ENCODE results near the gene KLHL22. TPM values are rescaled to one million over a fixed set of nuclear protein-coding genes. Genes with fewer than 3 reads are reported as not detected.

Gene KLHL22
- total and polyA plus RNA-seq, 2 of the 4 experiments (the other 2 are of a cell fraction), result 27.1 to 30.1 TPM

GRCh38 chr22:20533879-20534265 lies 38.3 kb upstream of the KLHL22 start:
- Histone ChIP-seq H2BK15ac (ENCODE audit: low read depth, low read length) (no peak overlapping the region), H4K5ac (ENCODE audit: low read depth, low read length) (no peak overlapping the region), H3K9me3 (ENCODE audit: control insufficient read depth, insufficient read depth, low read length) (no peaks in the 10 kb centered on the region), H3K27ac (ENCODE audit: insufficient read depth, low read length) (0 out of 2 replicates have a peak overlapping the region, but pooled peaks have one; percentile 13), H3K14ac (replicated peaks; ENCODE audit: low read depth, low read length) (peak overlapping the region; percentile 44; the same call in 1 of the 2 replicates), H2AK5ac (ENCODE audit: low read depth, low read length) (peak overlapping the region; percentile 36), H3K9ac (ENCODE audit: low read depth, low read length) (no peak overlapping the region), H3K56ac (ENCODE audit: extremely low read depth, insufficient read depth, low read length) (no peak overlapping the region), H3K27me3 (ENCODE audit: control insufficient read depth, insufficient read depth, low read length) (no peaks in the 10 kb centered on the region), H4K20me1 (ENCODE audit: insufficient read depth, low read length) (peaks cover 72% of the 10 kb centered on the region), H3K18ac (ENCODE audit: low read depth, low read length) (no peak overlapping the region), H3K4me1 (ENCODE audit: control insufficient read depth, insufficient read depth, low read length) (peaks cover 40% of the 10 kb centered on the region), H2BK120ac (ENCODE audit: low read depth, low read length) (no peak overlapping the region), H3K4ac (ENCODE audit: low read depth, low read length) (peak overlapping the region; percentile 58), H4K8ac (ENCODE audit: low read depth in 2 of 2, low read length in 2 of 2) (peak overlapping the region in 1 of 2 experiments; percentile 27; a peak in 1 of 4 replicates), H3K4me2 (ENCODE audit: low read depth, low read length) (no peak overlapping the region), H3K4me3 (ENCODE audit: insufficient read depth, low read depth, low read length) (no peak overlapping the region), H2AK9ac (replicated peaks; ENCODE audit: low read depth, low read length, poor library complexity) (peak overlapping the region; percentile 23), H3K9me1 (ENCODE audit: insufficient read depth, low read length) (peaks cover 46% of the 10 kb centered on the region), H3K79me1 (ENCODE audit: low read depth in 1 of 2, low read length in 2 of 2) (peaks cover 29 to 79% of the 10 kb centered on the region in 2 experiments), H3K36me3 (ENCODE audit: control insufficient read depth, insufficient read depth, low read length) (peaks cover 23% of the 10 kb centered on the region), H2AFZ (replicated peaks; ENCODE audit: low read length, poor library complexity) (peak overlapping the region; percentile 40), H2BK5ac (ENCODE audit: low read depth, low read length, poor library complexity, severe bottlenecking) (peak overlapping the region; percentile 14), H4K91ac (ENCODE audit: insufficient read depth, low read depth, low read length) (no peak overlapping the region), H2BK20ac (ENCODE audit: low read depth, low read length) (no peak overlapping the region), H3K23ac (ENCODE audit: low read depth, low read length) (peak overlapping the region; percentile 11)
- in situ Hi-C loops (cut with MboI; ENCODE audit: low sequenced_read_pairs) (no loop called here), dilution Hi-C loops (cut with HindIII; ENCODE audit: low sequenced_read_pairs, unreplicated experiment) (no loop called here), intact Hi-C loops (cut with micrococcal nuclease) (no loop called here)
- ChIA-PET CTCF (no interaction called here), POLR2A (ENCODE audit: unreplicated experiment) (no interaction called here)
- 100% methylated on average over 1 of the region's 3 CpGs; no CpG with 5 or more reads in 1 of the 2 experiments for WGBS, 2 experiments (ENCODE audit: extremely low coverage in 2 of 2, insufficient read length in 1 of 2)
- no peak for DNase-seq
- BruUV-seq (replicated peaks), result no TSS peak
- no peak for ATAC-seq (ENCODE audit: low read depth)
- no peak for TF ChIP-seq RFX5 (IDR thresholded peaks at IDR 0.05; ENCODE audit: low read depth, low read length)
- TF ChIP-seq, protein P1, sequence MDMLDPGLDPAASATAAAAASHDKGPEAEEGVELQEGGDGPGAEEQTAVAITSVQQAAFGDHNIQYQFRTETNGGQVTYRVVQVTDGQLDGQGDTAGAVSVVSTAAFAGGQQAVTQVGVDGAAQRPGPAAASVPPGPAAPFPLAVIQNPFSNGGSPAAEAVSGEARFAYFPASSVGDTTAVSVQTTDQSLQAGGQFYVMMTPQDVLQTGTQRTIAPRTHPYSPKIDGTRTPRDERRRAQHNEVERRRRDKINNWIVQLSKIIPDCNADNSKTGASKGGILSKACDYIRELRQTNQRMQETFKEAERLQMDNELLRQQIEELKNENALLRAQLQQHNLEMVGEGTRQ (IDR thresholded peaks at IDR 0.05; ENCODE audit: low read depth, low read length), result no peak
- TF ChIP-seq BHLHE40 (IDR thresholded peaks at IDR 0.05; ENCODE audit: low read depth, low read length), result no peak
- no peak for TF ChIP-seq POLR2A (IDR thresholded peaks at IDR 0.05; ENCODE audit: low read depth, low read length)
- TF ChIP-seq RAD21 (IDR thresholded peaks at IDR 0.05; ENCODE audit: low read length), result no peak
- no peak for TF ChIP-seq CEBPB (IDR thresholded peaks at IDR 0.05; ENCODE audit: low read depth, low read length)
- TF ChIP-seq, protein P2, sequence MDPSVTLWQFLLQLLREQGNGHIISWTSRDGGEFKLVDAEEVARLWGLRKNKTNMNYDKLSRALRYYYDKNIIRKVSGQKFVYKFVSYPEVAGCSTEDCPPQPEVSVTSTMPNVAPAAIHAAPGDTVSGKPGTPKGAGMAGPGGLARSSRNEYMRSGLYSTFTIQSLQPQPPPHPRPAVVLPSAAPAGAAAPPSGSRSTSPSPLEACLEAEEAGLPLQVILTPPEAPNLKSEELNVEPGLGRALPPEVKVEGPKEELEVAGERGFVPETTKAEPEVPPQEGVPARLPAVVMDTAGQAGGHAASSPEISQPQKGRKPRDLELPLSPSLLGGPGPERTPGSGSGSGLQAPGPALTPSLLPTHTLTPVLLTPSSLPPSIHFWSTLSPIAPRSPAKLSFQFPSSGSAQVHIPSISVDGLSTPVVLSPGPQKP (IDR thresholded peaks at IDR 0.05; ENCODE audit: borderline replicate concordance, low read depth, low read length), result no peak
- TF ChIP-seq CHD1 (IDR thresholded peaks at IDR 0.05; ENCODE audit: low read depth, low read length), result no peak
- TF ChIP-seq NFE2L2 (IDR thresholded peaks at IDR 0.05; ENCODE audit: low read depth, low read length), result no peak
- TF ChIP-seq MAFK (IDR thresholded peaks at IDR 0.05; ENCODE audit: low read depth, low read length), result no peak
- no peak for TF ChIP-seq MAZ (IDR thresholded peaks at IDR 0.05; ENCODE audit: borderline replicate concordance, low read depth, low read length)
- TF ChIP-seq, protein P3, sequence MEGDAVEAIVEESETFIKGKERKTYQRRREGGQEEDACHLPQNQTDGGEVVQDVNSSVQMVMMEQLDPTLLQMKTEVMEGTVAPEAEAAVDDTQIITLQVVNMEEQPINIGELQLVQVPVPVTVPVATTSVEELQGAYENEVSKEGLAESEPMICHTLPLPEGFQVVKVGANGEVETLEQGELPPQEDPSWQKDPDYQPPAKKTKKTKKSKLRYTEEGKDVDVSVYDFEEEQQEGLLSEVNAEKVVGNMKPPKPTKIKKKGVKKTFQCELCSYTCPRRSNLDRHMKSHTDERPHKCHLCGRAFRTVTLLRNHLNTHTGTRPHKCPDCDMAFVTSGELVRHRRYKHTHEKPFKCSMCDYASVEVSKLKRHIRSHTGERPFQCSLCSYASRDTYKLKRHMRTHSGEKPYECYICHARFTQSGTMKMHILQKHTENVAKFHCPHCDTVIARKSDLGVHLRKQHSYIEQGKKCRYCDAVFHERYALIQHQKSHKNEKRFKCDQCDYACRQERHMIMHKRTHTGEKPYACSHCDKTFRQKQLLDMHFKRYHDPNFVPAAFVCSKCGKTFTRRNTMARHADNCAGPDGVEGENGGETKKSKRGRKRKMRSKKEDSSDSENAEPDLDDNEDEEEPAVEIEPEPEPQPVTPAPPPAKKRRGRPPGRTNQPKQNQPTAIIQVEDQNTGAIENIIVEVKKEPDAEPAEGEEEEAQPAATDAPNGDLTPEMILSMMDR (conservative IDR thresholded peaks at IDR 0.05; ENCODE audit: low read depth, low read length), result no peak
- TF ChIP-seq MXI1 (IDR thresholded peaks at IDR 0.05; ENCODE audit: borderline replicate concordance, low read depth, low read length), result no peak
- TF ChIP-seq FOS (IDR thresholded peaks at IDR 0.05; ENCODE audit: low read depth, low read length), result no peak
- no peak for TF ChIP-seq SMC3 (IDR thresholded peaks at IDR 0.05; ENCODE audit: low read depth, low read length)
- no peak for TF ChIP-seq RCOR1 (IDR thresholded peaks at IDR 0.05; ENCODE audit: insufficient replicate concordance, low read length)

Data from IMR-90 (cell line).